GM12891 (cell line): ENCODE results near the gene GABRB1.

ENCODE experiments used
- PAX5 ChIP-seq: IDR thresholded peaks from 2 replicates; pipeline ENCODE4 v1.6.1; 2011; ENCODE audit warnings: low read length, moderate library complexity, mild to moderate bottlenecking; ENCODE audit not compliant: insufficient read depth, severe bottlenecking
- POLR2A ChIP-seq: IDR thresholded peaks from 2 replicates; pipeline ENCODE4 v1.6.1; 2011; ENCODE audit warnings: low read depth, low read length, control low read depth
- POLR2AphosphoS5 ChIP-seq: IDR thresholded peaks from 2 replicates; pipeline ENCODE4 v1.6.1; 2011; ENCODE audit warnings: low read depth, low read length, control low read depth
- TAF1 ChIP-seq: IDR thresholded peaks from 2 replicates; pipeline ENCODE4 v1.6.1; 2011; ENCODE audit warnings: low read depth, low read length, control low read depth

- TF ChIP-seq POLR2AphosphoS5 (no peak), POLR2A (no peak), TAF1 (no peak), PAX5 (no peak)
These were observed 396.6 kb downstream of the GABRB1 start for GRCh38 chr4:47427935-47428334.
